ENCODE results near the gene SLC16A10. TPM values are rescaled to one million over a fixed set of nuclear protein-coding genes. Genes with fewer than 3 reads are reported as not detected.

The SLC16A10 gene
- total RNA-seq, 1 experiment from 2014 or later, result 0.18 TPM

DNA sequence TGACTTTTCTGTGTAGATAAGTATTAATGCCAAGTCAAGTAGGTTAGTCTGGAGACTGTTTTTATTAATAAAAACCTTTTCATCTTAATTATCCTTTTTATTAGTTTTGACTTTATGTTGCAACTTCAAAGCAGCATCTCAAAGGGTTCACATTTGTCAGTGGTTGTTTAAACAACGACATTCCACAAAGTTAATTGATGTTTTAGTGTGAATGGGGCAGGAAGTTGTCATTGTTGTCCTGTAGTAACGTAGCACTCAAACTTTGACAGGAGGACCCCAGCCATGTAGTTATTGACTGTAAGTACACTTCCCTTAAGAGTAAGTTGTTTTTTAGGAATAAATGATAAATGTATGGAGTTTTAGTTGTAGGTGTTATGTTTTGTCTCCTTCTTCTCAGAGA lies 11.3 kb downstream of the SLC16A10 start:
- intact Hi-C loops (cut with micrococcal nuclease; ENCODE audit: unreplicated experiment) (no loop called here), in situ Hi-C loops (cut with HindIII; ENCODE audit: low pct_unique_long_range_greater_than_20kb, low sequenced_read_pairs) (loop anchor here (10.0 kb wide), 1 partner anchor 114 kb away; the partner anchor contains the start of gene RPF2)
- Histone ChIP-seq H3K36me3 (ENCODE audit: control insufficient read depth, insufficient read depth, low read length) (no peaks in the 10 kb centered on the region), H3K27me3 (ENCODE audit: control insufficient read depth, insufficient read depth, low read length) (peaks cover 11% of the 10 kb centered on the region), H3K4me3 (ENCODE audit: low read depth in 2 of 2, low read length in 2 of 2) (no peak overlapping the region), H3K4me1 (ENCODE audit: control insufficient read depth, insufficient read depth, low read length) (no peaks in the 10 kb centered on the region), H3K27ac (ENCODE audit: low read length) (no peak overlapping the region), H3K9me3 (ENCODE audit: control insufficient read depth, insufficient read depth, low read depth, low read length) (no peaks in the 10 kb centered on the region)
- no peak for DNase-seq (ENCODE audit: low read depth, low spot score)
- BruUV-seq (replicated peaks), result no TSS peak
- no peak for ATAC-seq
- POLR2A ChIA-PET, result no interaction called here
- CTCF ChIA-PET, result no interaction called here
- TF ChIP-seq, protein P1, sequence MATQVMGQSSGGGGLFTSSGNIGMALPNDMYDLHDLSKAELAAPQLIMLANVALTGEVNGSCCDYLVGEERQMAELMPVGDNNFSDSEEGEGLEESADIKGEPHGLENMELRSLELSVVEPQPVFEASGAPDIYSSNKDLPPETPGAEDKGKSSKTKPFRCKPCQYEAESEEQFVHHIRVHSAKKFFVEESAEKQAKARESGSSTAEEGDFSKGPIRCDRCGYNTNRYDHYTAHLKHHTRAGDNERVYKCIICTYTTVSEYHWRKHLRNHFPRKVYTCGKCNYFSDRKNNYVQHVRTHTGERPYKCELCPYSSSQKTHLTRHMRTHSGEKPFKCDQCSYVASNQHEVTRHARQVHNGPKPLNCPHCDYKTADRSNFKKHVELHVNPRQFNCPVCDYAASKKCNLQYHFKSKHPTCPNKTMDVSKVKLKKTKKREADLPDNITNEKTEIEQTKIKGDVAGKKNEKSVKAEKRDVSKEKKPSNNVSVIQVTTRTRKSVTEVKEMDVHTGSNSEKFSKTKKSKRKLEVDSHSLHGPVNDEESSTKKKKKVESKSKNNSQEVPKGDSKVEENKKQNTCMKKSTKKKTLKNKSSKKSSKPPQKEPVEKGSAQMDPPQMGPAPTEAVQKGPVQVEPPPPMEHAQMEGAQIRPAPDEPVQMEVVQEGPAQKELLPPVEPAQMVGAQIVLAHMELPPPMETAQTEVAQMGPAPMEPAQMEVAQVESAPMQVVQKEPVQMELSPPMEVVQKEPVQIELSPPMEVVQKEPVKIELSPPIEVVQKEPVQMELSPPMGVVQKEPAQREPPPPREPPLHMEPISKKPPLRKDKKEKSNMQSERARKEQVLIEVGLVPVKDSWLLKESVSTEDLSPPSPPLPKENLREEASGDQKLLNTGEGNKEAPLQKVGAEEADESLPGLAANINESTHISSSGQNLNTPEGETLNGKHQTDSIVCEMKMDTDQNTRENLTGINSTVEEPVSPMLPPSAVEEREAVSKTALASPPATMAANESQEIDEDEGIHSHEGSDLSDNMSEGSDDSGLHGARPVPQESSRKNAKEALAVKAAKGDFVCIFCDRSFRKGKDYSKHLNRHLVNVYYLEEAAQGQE (IDR thresholded peaks at IDR 0.05; ENCODE audit: insufficient read depth in 1 of 2, low read depth in 2 of 2, low read length in 1 of 2), result no peak
- TF ChIP-seq, protein P2, sequence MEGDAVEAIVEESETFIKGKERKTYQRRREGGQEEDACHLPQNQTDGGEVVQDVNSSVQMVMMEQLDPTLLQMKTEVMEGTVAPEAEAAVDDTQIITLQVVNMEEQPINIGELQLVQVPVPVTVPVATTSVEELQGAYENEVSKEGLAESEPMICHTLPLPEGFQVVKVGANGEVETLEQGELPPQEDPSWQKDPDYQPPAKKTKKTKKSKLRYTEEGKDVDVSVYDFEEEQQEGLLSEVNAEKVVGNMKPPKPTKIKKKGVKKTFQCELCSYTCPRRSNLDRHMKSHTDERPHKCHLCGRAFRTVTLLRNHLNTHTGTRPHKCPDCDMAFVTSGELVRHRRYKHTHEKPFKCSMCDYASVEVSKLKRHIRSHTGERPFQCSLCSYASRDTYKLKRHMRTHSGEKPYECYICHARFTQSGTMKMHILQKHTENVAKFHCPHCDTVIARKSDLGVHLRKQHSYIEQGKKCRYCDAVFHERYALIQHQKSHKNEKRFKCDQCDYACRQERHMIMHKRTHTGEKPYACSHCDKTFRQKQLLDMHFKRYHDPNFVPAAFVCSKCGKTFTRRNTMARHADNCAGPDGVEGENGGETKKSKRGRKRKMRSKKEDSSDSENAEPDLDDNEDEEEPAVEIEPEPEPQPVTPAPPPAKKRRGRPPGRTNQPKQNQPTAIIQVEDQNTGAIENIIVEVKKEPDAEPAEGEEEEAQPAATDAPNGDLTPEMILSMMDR (IDR thresholded peaks at IDR 0.05), result no peak
- TF ChIP-seq TCF7L2 (IDR thresholded peaks at IDR 0.05; ENCODE audit: low read depth, low read length) (no peak), POLR2AphosphoS5 (IDR thresholded peaks at IDR 0.05; ENCODE audit: low read depth, low read length) (no peak), SIN3A (IDR thresholded peaks at IDR 0.05; ENCODE audit: borderline replicate concordance, insufficient read depth, low read depth, low read length) (no peak)

DNA sequence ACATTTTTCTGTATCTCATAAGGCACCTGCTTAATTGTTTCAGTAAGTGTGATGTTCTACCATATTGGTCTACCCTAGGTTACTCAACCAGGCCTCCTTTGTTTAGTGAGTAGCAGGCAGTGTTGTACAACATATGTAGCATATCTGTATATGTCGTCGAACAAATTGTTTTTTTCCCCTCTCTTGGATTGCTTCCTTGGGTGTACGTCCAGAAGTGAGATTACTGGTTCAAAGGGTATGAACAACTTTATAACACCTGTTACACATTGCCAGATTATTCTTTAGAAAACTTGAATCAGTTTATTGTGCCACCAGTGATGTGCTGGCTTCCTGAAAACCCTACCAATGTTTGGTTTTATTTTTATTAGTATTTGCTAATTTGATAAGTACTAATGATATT lies 14.7 kb downstream of the SLC16A10 start:
- no peak overlapping the region for H3K4me3 ChIP-seq (ENCODE audit: low read depth in 2 of 2, low read length in 2 of 2)
- no peaks in the 10 kb centered on the region for H3K9me3 ChIP-seq (ENCODE audit: control insufficient read depth, insufficient read depth, low read depth, low read length)
- no peaks in the 10 kb centered on the region for H3K4me1 ChIP-seq (ENCODE audit: control insufficient read depth, insufficient read depth, low read length)
- CTCF ChIA-PET, result no interaction called here
- H3K27ac ChIP-seq (ENCODE audit: low read length), result no peak overlapping the region
- ATAC-seq (no peak), DNase-seq (ENCODE audit: low read depth, low spot score) (no peak)
- in situ Hi-C loops (cut with HindIII; ENCODE audit: low pct_unique_long_range_greater_than_20kb, low sequenced_read_pairs), result no loop called here
- TF ChIP-seq POLR2AphosphoS5 (IDR thresholded peaks at IDR 0.05; ENCODE audit: low read depth, low read length), result no peak
- TF ChIP-seq, protein P1 (IDR thresholded peaks at IDR 0.05; ENCODE audit: insufficient read depth in 1 of 2, low read depth in 2 of 2, low read length in 1 of 2), result no peak
- TF ChIP-seq, protein P2 (IDR thresholded peaks at IDR 0.05), result no peak
- no peak for TF ChIP-seq SIN3A (IDR thresholded peaks at IDR 0.05; ENCODE audit: borderline replicate concordance, insufficient read depth, low read depth, low read length)
- no TSS peak for BruUV-seq (replicated peaks)
- POLR2A ChIA-PET, result no interaction called here
- peaks cover 20% of the 10 kb centered on the region for H3K27me3 ChIP-seq (ENCODE audit: control insufficient read depth, insufficient read depth, low read length)
- H3K36me3 ChIP-seq (ENCODE audit: control insufficient read depth, insufficient read depth, low read length), result no peaks in the 10 kb centered on the region
- intact Hi-C loops (cut with micrococcal nuclease; ENCODE audit: unreplicated experiment), result no loop called here
